ENCODE measurements around the gene A4GALT. TPM values are rescaled to one million over a fixed set of nuclear protein-coding genes. Genes with fewer than 3 reads are reported as not detected.
"Not testable (repeated sequence)": the region's sequence is repeated elsewhere in the genome, so short reads cannot be mapped to it uniquely, and the experiment has no call there.

The A4GALT gene
- total and polyA plus RNA-seq, 2 experiments from 2014 or later: 7.0 to 16.2 TPM

DNA sequence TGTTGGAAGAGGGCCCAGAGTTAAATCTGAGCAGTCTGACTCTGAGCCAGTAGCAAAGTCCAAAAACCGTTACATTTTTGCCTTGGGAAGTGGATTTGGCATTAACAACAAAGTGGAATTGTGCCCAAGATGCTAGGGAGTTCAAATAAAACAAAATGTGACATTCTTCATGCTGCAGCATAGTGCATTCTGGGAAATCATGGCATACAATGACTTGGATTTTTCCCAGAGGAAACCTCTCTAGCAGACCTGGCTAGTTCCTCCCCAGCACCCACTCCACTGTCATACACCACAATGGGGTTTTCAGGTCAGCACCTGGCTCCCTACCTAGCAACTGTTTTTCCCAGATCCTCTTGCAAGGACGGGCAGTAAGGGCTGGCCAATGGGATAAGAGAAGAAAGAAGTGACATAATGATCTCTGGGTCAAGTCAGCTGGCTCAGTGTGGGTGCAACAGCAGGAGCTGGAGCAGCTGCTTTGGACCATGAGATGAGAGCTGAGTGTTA is 46.7 kb downstream of the A4GALT start:
- H3K27ac ChIP-seq (ENCODE audit: low read depth): no peak overlapping the region
- no peak overlapping the region for H2AFZ ChIP-seq
- no peaks in the 10 kb centered on the region for H3K36me3 ChIP-seq (ENCODE audit: insufficient read depth)
- H3K4me1 Mint-ChIP-seq: no peaks in the 10 kb centered on the region
- H3F3A ChIP-seq (replicated peaks; ENCODE audit: low read depth): no peaks in the 10 kb centered on the region
- peaks cover 6% of the 10 kb centered on the region for H3K27me3 Mint-ChIP-seq (ENCODE audit: insufficient read depth, low read depth, poor library complexity)
- TF ChIP-seq NANOG (IDR thresholded peaks at IDR 0.05; ENCODE audit: borderline replicate concordance) (no peak), JUNB (IDR thresholded peaks at IDR 0.05; ENCODE audit: unreplicated experiment) (no peak), EZH2 (IDR thresholded peaks at IDR 0.05; ENCODE audit: low read depth, unreplicated experiment) (no peak), ZNF331 (CRISPR knock-in tag; IDR thresholded peaks at IDR 0.05; ENCODE audit: low read depth) (no peak), ZNF114 (CRISPR knock-in tag; IDR thresholded peaks at IDR 0.05) (no peak)
- TF ChIP-seq, protein P1, sequence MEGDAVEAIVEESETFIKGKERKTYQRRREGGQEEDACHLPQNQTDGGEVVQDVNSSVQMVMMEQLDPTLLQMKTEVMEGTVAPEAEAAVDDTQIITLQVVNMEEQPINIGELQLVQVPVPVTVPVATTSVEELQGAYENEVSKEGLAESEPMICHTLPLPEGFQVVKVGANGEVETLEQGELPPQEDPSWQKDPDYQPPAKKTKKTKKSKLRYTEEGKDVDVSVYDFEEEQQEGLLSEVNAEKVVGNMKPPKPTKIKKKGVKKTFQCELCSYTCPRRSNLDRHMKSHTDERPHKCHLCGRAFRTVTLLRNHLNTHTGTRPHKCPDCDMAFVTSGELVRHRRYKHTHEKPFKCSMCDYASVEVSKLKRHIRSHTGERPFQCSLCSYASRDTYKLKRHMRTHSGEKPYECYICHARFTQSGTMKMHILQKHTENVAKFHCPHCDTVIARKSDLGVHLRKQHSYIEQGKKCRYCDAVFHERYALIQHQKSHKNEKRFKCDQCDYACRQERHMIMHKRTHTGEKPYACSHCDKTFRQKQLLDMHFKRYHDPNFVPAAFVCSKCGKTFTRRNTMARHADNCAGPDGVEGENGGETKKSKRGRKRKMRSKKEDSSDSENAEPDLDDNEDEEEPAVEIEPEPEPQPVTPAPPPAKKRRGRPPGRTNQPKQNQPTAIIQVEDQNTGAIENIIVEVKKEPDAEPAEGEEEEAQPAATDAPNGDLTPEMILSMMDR (conservative IDR thresholded peaks at IDR 0.05; ENCODE audit: low read depth in 2 of 2): no peak
- H3K4me3 ChIP-seq: no peak overlapping the region
- no peak overlapping the region for H3K4me3 Mint-ChIP-seq
- H3K27ac Mint-ChIP-seq: no peak overlapping the region
- no peaks in the 10 kb centered on the region for H3K79me2 ChIP-seq (replicated peaks; ENCODE audit: insufficient read depth)
- peak; percentile 37 for DNase-seq (ENCODE audit: low spot score)
- H3K4me2 ChIP-seq: no peak overlapping the region
- H4K20me1 ChIP-seq (replicated peaks; ENCODE audit: insufficient read depth): no peaks in the 10 kb centered on the region
- H3K36me3 Mint-ChIP-seq (ENCODE audit: low read depth): peaks cover 5% of the 10 kb centered on the region; the same call in 2 of the 3 replicates
- no peaks in the 10 kb centered on the region for H3K9me2 ChIP-seq (ENCODE audit: insufficient read depth)
- no peaks in the 10 kb centered on the region for H3K4me1 ChIP-seq (ENCODE audit: insufficient read depth)
- H3K27me3 ChIP-seq (ENCODE audit: insufficient read depth): no peaks in the 10 kb centered on the region
- peak; percentile 92 for ATAC-seq
- H3K9me3 Mint-ChIP-seq: peaks cover 13% of the 10 kb centered on the region

- H3K9me3 Mint-ChIP-seq; H3K27me3 Mint-ChIP-seq (ENCODE audit: insufficient read depth, low read depth, poor library complexity); H3K36me3 ChIP-seq (ENCODE audit: insufficient read depth); H3K4me2 ChIP-seq; H3K9me2 ChIP-seq (ENCODE audit: insufficient read depth); H3F3A ChIP-seq (replicated peaks; ENCODE audit: low read depth); H3K79me2 ChIP-seq (replicated peaks; ENCODE audit: insufficient read depth); H2AFZ ChIP-seq; H3K27me3 ChIP-seq (ENCODE audit: insufficient read depth); DNase-seq (ENCODE audit: low spot score); H3K4me3 ChIP-seq; H3K4me1 ChIP-seq (ENCODE audit: insufficient read depth); H3K27ac ChIP-seq (ENCODE audit: low read depth); H4K20me1 ChIP-seq (replicated peaks; ENCODE audit: insufficient read depth); H3K4me1 Mint-ChIP-seq; H3K4me3 Mint-ChIP-seq; H3K36me3 Mint-ChIP-seq (ENCODE audit: low read depth); ATAC-seq; H3K27ac Mint-ChIP-seq: not testable (repeated sequence)
Measured at GRCh38 chr22:42673071-42673470, 47.6 kb downstream of the A4GALT start.

- Mint-ChIP-seq H3K9me3 (no peaks in the 10 kb centered on the region; the same call in 2 of the 3 replicates), H3K27ac (no peak overlapping the region), H3K4me1 (no peaks in the 10 kb centered on the region), H3K36me3 (ENCODE audit: low read depth) (no peaks in the 10 kb centered on the region), H3K4me3 (no peak overlapping the region), H3K27me3 (ENCODE audit: insufficient read depth, low read depth, poor library complexity) (peaks cover 3% of the 10 kb centered on the region)
- no peak overlapping the region for H3K4me2 ChIP-seq
- H3K27ac ChIP-seq (ENCODE audit: low read depth): no peak overlapping the region
- no peaks in the 10 kb centered on the region for H3F3A ChIP-seq (replicated peaks; ENCODE audit: low read depth)
- ATAC-seq: no peak
- no peaks in the 10 kb centered on the region; the same call in 1 of the 2 replicates for H4K20me1 ChIP-seq (replicated peaks; ENCODE audit: insufficient read depth)
- no peak for DNase-seq (ENCODE audit: low spot score)
- H3K27me3 ChIP-seq (ENCODE audit: insufficient read depth): no peaks in the 10 kb centered on the region
- no peaks in the 10 kb centered on the region for H3K79me2 ChIP-seq (replicated peaks; ENCODE audit: insufficient read depth)
- H3K4me1 ChIP-seq (ENCODE audit: insufficient read depth): no peaks in the 10 kb centered on the region
- H2AFZ ChIP-seq: no peak overlapping the region
- H3K9me2 ChIP-seq (ENCODE audit: insufficient read depth): no peaks in the 10 kb centered on the region
- no peaks in the 10 kb centered on the region for H3K36me3 ChIP-seq (ENCODE audit: insufficient read depth)
- no peak overlapping the region for H3K4me3 ChIP-seq
- TF ChIP-seq, protein P2, sequence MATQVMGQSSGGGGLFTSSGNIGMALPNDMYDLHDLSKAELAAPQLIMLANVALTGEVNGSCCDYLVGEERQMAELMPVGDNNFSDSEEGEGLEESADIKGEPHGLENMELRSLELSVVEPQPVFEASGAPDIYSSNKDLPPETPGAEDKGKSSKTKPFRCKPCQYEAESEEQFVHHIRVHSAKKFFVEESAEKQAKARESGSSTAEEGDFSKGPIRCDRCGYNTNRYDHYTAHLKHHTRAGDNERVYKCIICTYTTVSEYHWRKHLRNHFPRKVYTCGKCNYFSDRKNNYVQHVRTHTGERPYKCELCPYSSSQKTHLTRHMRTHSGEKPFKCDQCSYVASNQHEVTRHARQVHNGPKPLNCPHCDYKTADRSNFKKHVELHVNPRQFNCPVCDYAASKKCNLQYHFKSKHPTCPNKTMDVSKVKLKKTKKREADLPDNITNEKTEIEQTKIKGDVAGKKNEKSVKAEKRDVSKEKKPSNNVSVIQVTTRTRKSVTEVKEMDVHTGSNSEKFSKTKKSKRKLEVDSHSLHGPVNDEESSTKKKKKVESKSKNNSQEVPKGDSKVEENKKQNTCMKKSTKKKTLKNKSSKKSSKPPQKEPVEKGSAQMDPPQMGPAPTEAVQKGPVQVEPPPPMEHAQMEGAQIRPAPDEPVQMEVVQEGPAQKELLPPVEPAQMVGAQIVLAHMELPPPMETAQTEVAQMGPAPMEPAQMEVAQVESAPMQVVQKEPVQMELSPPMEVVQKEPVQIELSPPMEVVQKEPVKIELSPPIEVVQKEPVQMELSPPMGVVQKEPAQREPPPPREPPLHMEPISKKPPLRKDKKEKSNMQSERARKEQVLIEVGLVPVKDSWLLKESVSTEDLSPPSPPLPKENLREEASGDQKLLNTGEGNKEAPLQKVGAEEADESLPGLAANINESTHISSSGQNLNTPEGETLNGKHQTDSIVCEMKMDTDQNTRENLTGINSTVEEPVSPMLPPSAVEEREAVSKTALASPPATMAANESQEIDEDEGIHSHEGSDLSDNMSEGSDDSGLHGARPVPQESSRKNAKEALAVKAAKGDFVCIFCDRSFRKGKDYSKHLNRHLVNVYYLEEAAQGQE (IDR thresholded peaks at IDR 0.05; ENCODE audit: unreplicated experiment): no peak
- TF ChIP-seq EZH2phosphoT487 (IDR thresholded peaks at IDR 0.05; ENCODE audit: unreplicated experiment): no peak
- no peak for TF ChIP-seq POLR2AphosphoS5 (IDR thresholded peaks at IDR 0.05; ENCODE audit: low read depth)
- TF ChIP-seq CREB1 (CRISPR knock-in tag; IDR thresholded peaks at IDR 0.05; ENCODE audit: low read depth): no peak
Measured at GRCh38 chr22:42670921-42671709, 49.6 kb downstream of the A4GALT start.
